ENCODE data around the gene ANKLE1.

DNA sequence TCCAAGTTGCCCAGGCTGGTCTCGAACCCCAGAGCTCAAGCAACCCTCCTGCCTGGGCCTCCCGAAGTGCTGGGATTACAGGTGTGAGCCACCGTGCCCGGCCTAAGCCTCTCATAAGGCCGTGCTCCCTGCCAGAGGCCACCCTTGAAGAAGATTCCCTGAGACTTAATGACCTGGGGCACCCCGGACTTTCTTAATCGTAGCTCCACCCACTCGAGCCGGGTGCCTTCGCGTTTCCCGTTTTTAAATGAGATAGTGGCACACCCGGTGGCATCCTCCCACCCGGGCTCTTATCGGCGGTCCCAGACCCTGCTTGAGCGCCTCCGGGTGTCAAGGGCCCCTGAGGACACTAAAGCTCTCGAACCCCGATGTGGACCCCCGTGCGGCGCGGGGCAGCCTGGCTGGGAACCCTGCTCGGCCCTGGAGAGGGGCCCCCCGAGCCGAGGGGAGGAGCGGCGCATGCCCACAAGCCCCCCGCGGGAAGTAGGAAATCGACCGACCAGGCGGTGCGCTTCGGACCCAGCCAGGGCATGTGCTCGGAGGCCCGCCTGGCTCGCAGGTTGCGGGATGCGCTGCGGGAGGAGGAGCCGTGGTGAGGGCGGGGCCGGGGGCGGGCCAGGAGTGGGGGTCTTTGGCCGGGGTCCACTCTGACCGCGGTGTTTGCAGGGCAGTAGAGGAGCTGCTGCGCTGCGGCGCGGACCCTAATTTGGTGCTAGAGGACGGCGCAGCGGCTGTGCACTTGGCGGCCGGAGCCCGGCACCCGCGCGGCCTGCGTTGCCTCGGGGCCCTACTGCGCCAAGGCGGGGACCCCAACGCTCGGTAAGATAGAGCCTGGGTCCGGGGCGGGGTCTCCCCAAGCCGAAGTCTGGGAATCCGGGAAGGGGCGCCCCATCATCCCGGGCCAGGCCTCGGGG, at the start of gene ANKLE1:
- TF ChIP-seq, protein P1, sequence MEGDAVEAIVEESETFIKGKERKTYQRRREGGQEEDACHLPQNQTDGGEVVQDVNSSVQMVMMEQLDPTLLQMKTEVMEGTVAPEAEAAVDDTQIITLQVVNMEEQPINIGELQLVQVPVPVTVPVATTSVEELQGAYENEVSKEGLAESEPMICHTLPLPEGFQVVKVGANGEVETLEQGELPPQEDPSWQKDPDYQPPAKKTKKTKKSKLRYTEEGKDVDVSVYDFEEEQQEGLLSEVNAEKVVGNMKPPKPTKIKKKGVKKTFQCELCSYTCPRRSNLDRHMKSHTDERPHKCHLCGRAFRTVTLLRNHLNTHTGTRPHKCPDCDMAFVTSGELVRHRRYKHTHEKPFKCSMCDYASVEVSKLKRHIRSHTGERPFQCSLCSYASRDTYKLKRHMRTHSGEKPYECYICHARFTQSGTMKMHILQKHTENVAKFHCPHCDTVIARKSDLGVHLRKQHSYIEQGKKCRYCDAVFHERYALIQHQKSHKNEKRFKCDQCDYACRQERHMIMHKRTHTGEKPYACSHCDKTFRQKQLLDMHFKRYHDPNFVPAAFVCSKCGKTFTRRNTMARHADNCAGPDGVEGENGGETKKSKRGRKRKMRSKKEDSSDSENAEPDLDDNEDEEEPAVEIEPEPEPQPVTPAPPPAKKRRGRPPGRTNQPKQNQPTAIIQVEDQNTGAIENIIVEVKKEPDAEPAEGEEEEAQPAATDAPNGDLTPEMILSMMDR (optimal IDR thresholded peaks at IDR 0.05 in 1 of 3, IDR thresholded peaks at IDR 0.05 in 1 of 3, conservative IDR thresholded peaks at IDR 0.05 in 1 of 3; ENCODE audit: extremely low read depth in 1 of 3, insufficient read depth in 2 of 3, low read length in 3 of 3): no peak
- no peak for TF ChIP-seq EZH2 (IDR thresholded peaks at IDR 0.05; ENCODE audit: low read length)
